Heart right ventricle (tissue), 16 donors: ENCODE data around the gene ERGIC2. TPM values are rescaled to one million over a fixed set of nuclear protein-coding genes. Genes with fewer than 3 reads are reported as not detected.

Source experiments
- ATAC-seq, 8 donors: fragments of 200-7000 bp; cut with Tn5 transposase; one replicate each; pipeline ENCODE4 v1.9.1; 2020; ENCODE audit warnings: mild to moderate bottlenecking in 8 of 8, moderate library complexity in 8 of 8, moderate number of reproducible peaks in 1 of 8
- DNase-seq, 2 donors: peaks; one replicate each; pipeline ENCODE4 v3.0.0-alpha.2; 2020
- H3K27ac ChIP-seq, 10 donors: fragments of 200-600 bp; sonication (generic) in 2 of 10; one replicate each; pipeline versions ENCODE4 v1.5.0 to v1.8.0; 2020 to 2022; ENCODE audit warnings: mild to moderate bottlenecking in 3 of 10
- H3K27me3 ChIP-seq, 7 donors: fragments of 200-600 bp; one replicate each; pipeline ENCODE4 v1.8.0; 2021 to 2022; ENCODE audit warnings: mild to moderate bottlenecking in 2 of 7
- H3K36me3 ChIP-seq, 9 donors: fragments of 200-600 bp; sonication (generic) in 1 of 9; one replicate each; pipeline versions ENCODE4 v1.5.0 to v1.8.0; 2020 to 2022; ENCODE audit warnings: mild to moderate bottlenecking in 2 of 9
- H3K4me1 ChIP-seq, 9 donors: fragments of 200-600 bp; sonication (generic) in 1 of 9; one replicate each; pipeline versions ENCODE4 v1.5.0 to v1.8.0; 2020 to 2022; ENCODE audit warnings: mild to moderate bottlenecking in 4 of 9
- H3K4me3 ChIP-seq, 10 donors: fragments of 200-600 bp; sonication (generic) in 2 of 10; one replicate each; pipeline versions ENCODE4 v1.5.0 to v1.8.0; 2020 to 2022; ENCODE audit warnings: mild to moderate bottlenecking in 7 of 10, moderate library complexity in 2 of 10
- H3K9me3 ChIP-seq, 11 donors: fragments of 200-600 bp in 10 of 11; sonication (generic) in 2 of 11; one replicate each; pipeline versions ENCODE4 v1.5.0 to v1.8.0; 2013 to 2022; ENCODE audit warnings: mild to moderate bottlenecking in 2 of 11, control low read depth in 1 of 11, moderate library complexity in 1 of 11
- WGBS, 2 donors: extraction: QIAGEN DNeasy Blood & Tissue Kit; methylation state at CpG; one replicate each; pipeline ENCODE4 v1.1.7; 2013; ENCODE audit warnings: inconsistent platforms in 1 of 2; 5-methylcytosine and 5-hydroxymethylcytosine counted together
- intact Hi-C, 10 donors: fragments of 100-400 bp; cut with DNase I; formaldehyde crosslinking; loops; one replicate each; pipeline versions ENCODE4 v1.11.1 to v1.14.2; 2022
- long read RNA-seq, 3 donors: library from polyadenylated mRNA; unstranded; transcript quantifications; one replicate each; pipeline ENCODE4 v2.0.0, GENCODE V29; 2020 to 2021
- polyA plus RNA-seq, 2 donors: library from polyadenylated mRNA; stranded (reverse); fragments of 200-250 nt; gene quantifications; one replicate each; pipeline ENCODE4 v1.2.3, GENCODE V29; 2013
- total RNA-seq, 10 donors: library from RNA; stranded (reverse); fragmentation: NEBNext Ultra II Directional in 3 of 10; extraction: Animal tissue kit (Norgen Biotek cat#: 25700) in 3 of 10; gene quantifications; one replicate each; pipeline versions ENCODE4 v1.2.1 to v1.2.4, GENCODE V29; 2021 to 2023
- TF ChIP-seq, protein P1 (sequence below), 9 donors: fragments of 200-600 bp; sonication (generic) in 2 of 9; IDR thresholded peaks; one replicate each; pipeline versions ENCODE4 v1.5.0 to v1.8.0; 2021 to 2022; ENCODE audit warnings: antibody characterized with exemption in 9 of 9, mild to moderate bottlenecking in 5 of 9, moderate library complexity in 1 of 9
- donor health status: Arrhythmogenic right ventricular cardiomyopathy.
- donor health status: ischemic (EF 13 %, LVEDD 7.1; RV severe dilation, severe dysfunction).
- donor health status: healthy with polysubstance abuse.
- donor health status: DM: no; HTN: yes; CAD: no.
- donor health status: DM: no; HTN: no; CAD: no.
- donor health status: ischemic (EF 25% LVEDD 6.9; RV normal size, moderate dysfunction).
- donor health status: ischemic (EF 25% LVEDD 5.7; RV mildly dilated, moderate dysfunction).
- donor health status: healthy.
- donor health status: DM: yes; HTN: yes; CAD: no.
- donor health status: Ischemic cardiomyopathy.
- donor health status: ischemic (EF 35%, LVEDD 5.7; RV mildly dilated, moderate dysfunction).
- donor health status: nonischemic (EF 11% LVEDD 7.7; RV severe dilation, severe dysfunction).
- donor health status: DM: yes; HTN: yes; CAD: no.
- donor health status: PGD.
- donor health status: ischemic (EF 29% LVEDD 5.4; RV normal size, mild dysfunction).
- donor health status: nonischemic (EF 23%, LVEDD 6.1; RV moderate dilation, normal function).

The ERGIC2 gene, protein sequence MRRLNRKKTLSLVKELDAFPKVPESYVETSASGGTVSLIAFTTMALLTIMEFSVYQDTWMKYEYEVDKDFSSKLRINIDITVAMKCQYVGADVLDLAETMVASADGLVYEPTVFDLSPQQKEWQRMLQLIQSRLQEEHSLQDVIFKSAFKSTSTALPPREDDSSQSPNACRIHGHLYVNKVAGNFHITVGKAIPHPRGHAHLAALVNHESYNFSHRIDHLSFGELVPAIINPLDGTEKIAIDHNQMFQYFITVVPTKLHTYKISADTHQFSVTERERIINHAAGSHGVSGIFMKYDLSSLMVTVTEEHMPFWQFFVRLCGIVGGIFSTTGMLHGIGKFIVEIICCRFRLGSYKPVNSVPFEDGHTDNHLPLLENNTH
- total RNA-seq (10 to 100 TPM; 66.3 to 97.2 (median 85.0) TPM), polyA plus RNA-seq (10 to 100 TPM; 50.0 to 94.4 TPM)
- long read RNA-seq, donor 1, full-length matches to known transcripts = 79 of 86 reads
- long read RNA-seq, donor 1, partial matches to known transcripts = 2 of 86 reads
- long read RNA-seq, donor 1, other reads (novel, unspliced or antisense) = 5 of 86 reads
- long read RNA-seq, donor 2, full-length matches to known transcripts = 63 of 74 reads
- long read RNA-seq, donor 2, partial matches to known transcripts = 4 of 74 reads
- long read RNA-seq, donor 2, other reads (novel, unspliced or antisense) = 7 of 74 reads
- long read RNA-seq, donor 3, full-length matches to known transcripts = 164 of 198 reads
- long read RNA-seq, donor 3, partial matches to known transcripts = 9 of 198 reads
- long read RNA-seq, donor 3, other reads (novel, unspliced or antisense) = 25 of 198 reads

DNA sequence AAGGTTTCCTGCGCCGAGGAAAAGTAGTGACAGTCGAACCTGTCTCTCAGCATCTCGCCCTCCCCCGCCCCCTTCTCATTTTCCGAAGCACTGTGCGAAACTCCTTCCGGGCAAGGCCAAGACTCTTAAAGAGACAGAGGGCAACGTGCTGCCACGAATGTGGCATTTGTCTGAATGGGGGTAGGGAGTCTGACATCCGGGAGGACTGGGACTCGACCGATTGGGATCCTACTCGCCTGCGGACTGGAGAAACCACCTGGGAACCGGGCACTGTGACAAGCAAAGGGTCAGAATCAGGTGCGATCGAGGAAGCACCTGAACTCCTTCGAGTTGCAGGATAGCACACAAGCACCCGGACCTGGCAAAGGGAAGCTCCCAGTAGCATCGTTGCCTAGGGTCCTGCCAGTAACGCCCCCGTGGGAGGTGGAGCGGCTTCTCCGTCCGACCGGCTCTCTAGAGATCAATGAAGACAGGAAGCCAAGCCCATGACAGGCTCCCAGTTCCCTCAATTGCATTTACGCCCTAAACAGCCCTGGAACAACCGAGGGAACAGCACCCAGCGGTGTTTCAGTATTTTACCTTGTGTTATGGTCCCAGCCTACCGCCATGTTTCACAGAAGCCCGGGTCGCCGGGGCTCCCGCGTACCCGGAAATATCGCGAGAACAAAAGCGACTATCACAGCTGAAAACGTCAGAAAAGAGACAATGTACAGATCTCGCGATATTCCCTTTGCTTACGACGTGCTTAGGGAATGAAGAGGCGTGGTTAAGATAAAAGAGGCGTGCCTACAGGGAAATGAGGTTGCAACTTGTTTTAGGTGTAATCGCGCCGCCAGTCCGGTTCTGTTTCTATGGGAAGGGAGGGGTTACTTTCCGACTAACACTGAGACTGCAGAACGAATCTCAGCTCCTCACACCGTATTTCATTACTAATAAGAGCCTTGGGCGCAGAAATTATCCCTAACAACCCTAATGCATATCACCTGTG is at the start of gene ERGIC2:
ERGIC2 (minus strand) TSS at position 637 of the 988 bp plus-strand sequence. CDS start 9,539 bp downstream, outside the sequence.
- TF ChIP-seq, protein P1, sequence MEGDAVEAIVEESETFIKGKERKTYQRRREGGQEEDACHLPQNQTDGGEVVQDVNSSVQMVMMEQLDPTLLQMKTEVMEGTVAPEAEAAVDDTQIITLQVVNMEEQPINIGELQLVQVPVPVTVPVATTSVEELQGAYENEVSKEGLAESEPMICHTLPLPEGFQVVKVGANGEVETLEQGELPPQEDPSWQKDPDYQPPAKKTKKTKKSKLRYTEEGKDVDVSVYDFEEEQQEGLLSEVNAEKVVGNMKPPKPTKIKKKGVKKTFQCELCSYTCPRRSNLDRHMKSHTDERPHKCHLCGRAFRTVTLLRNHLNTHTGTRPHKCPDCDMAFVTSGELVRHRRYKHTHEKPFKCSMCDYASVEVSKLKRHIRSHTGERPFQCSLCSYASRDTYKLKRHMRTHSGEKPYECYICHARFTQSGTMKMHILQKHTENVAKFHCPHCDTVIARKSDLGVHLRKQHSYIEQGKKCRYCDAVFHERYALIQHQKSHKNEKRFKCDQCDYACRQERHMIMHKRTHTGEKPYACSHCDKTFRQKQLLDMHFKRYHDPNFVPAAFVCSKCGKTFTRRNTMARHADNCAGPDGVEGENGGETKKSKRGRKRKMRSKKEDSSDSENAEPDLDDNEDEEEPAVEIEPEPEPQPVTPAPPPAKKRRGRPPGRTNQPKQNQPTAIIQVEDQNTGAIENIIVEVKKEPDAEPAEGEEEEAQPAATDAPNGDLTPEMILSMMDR (IDR thresholded peaks at IDR 0.05) = no peak
- H3K36me3 ChIP-seq = peaks cover 0 to 14% (median 0%) of the 10 kb centered on the region in 9 donors
- peaks cover 0 to 19% (median 14%) of the 10 kb centered on the region in 9 donors for H3K4me1 ChIP-seq
- H3K9me3 ChIP-seq = no peaks in the 10 kb centered on the region
- DNase-seq (peak; percentile 84 to 96), ATAC-seq (peak; percentile 97 to 99 (median 98))
- no peaks in the 10 kb centered on the region for H3K27me3 ChIP-seq
- peak within 1 kb of the TSS; percentile 58 to 97 (median 87) for H3K4me3 ChIP-seq
- intact Hi-C loops = no loop called here
- WGBS, 2 donors = 0% methylated on average over 55 of the region's 55 CpGs
- peak within 1 kb of the TSS; percentile 47 to 91 (median 86) for H3K27ac ChIP-seq

DNA sequence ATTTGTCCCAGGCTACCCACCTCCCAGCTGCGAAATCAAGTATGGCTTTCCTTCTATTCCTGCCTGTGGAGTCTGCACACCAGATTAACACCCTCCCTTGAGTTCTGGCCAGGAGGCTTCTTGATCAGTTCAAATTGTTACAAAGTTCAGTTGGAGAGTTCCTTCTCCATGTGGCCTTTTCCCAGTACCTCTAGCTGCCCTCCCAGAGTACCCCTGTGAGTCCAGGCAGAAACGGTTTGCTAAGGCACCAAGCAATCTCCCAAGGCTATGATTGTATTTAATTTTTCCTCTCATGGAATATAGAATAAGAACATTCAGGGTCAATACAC is 49.7 kb upstream of the ERGIC2 start:
- intact Hi-C loops = no loop called here
- Histone ChIP-seq H3K4me3 (no peak overlapping the region), H3K36me3 (no peaks in the 10 kb centered on the region), H3K4me1 (peaks cover 0 to 20% (median 0%) of the 10 kb centered on the region in 9 donors), H3K27ac (no peak overlapping the region), H3K9me3 (no peaks in the 10 kb centered on the region), H3K27me3 (no peaks in the 10 kb centered on the region)
- WGBS, 2 donors = 77 to 85% methylated on average over 2 of the region's 2 CpGs
- TF ChIP-seq, protein P1 (IDR thresholded peaks at IDR 0.05) = no peak
- ATAC-seq = no peak
- DNase-seq = no peak

DNA sequence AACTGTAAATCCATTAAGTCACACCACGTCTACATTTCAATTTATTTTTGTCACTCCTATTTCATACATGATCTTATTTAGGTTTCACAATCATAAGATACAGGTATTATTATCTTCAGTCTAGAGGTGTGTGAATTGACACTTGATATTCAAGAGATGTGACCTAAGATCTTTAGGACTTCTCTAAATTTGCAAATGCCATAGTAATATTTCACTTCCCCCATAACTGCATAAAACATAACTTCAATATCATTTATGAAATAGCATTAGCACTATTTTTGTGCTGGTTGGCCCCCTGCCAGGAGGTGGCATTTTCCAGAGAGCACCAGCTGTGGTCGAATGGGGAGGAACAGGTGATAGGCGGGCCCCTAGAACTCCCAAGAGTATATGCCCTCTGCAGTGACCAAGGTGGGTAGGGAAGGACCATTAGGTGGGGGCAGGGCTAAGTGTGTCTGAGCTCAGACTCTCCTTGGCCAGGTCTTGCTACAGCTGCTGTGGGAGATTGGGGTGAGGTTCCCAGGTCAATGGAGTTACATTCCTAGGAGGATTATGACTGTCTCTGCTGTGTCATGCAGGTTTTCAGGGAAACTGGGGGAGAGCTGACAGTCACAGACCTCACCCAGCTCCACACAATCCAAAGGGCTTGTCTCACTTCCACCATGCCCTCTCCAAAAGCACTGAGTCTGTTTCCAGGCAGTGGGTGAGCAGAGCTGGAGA is 49.2 kb upstream of the ERGIC2 start:
- Histone ChIP-seq H3K27me3 (no peaks in the 10 kb centered on the region), H3K4me1 (peaks cover 0 to 20% (median 0%) of the 10 kb centered on the region in 9 donors), H3K9me3 (no peaks in the 10 kb centered on the region), H3K4me3 (no peak overlapping the region), H3K27ac (no peak overlapping the region), H3K36me3 (no peaks in the 10 kb centered on the region)
- intact Hi-C loops = no loop called here
- no peak for DNase-seq
- WGBS, 2 donors = 68 to 74% methylated on average over 3 of the region's 3 CpGs
- ATAC-seq = no peak
- TF ChIP-seq, protein P1 (IDR thresholded peaks at IDR 0.05) = no peak
